NK-92 treated with Interleukin-12 subunit alpha and Interleukin-12 subunit beta, amount 100 ng/mL, for 24 hours (cell line): ENCODE measurements around the gene MAP7D2.

Experiments
- DNase-seq: peaks from one replicate; lab custom pipeline; 2025; lab: John Stamatoyannopoulos, UW

The MAP7D2 gene

DNA sequence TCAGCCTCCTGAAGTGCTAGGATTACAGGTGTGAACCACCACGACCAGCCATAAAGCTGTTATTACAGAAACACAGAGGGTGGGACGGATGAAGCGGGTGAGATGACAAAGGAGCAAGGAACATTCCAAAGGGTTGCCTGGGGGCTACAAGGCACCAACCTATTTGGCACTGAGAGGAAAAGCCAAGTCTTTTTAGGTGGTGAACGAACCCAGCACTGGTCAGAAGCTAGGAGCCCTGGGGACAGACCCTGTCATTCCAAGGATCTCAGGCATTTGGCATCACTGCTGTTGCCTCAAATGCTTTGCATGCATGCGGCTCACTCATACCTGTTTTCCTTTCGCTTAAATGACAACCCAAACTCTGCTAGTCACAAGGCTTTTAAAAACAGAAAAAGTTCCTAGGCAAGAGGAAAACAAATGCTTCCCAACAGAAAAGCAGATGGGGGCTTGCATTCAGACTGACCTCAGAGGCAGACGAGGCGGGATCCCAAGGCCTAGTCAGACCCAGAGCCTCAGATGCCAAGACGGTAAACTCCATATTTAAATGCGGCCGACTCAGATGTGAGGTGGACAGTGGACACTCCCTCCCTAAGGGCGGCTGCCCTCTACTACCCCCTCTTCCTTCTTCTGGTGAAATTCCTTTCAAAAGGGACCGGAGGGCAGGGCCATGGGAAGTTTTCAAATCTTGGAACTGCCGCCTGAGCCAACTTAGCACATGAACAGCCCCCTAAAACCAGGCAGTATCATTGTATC is 4.5 kb downstream of the MAP7D2 start:
- no peak for DNase-seq

DNA sequence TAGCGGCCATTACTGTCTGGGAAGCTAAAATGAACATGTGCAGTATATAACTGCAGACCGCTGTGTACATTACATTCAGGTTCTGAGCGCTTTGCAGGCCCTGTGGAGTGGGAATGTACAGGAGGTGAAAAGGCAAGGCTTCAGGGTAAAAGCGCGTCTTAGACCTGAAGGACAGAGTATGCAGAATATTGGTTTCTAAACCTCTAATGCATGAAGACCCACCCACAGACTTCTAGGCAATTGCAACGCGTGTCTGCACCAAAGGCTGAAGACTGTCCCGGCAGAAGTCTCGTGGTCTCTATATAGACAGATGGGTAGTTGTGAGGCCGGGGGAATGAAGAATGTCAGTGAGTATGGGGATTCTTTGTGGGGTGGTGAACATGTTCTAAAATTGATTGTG is 5.4 kb downstream of the MAP7D2 start:
- no peak for DNase-seq

DNA sequence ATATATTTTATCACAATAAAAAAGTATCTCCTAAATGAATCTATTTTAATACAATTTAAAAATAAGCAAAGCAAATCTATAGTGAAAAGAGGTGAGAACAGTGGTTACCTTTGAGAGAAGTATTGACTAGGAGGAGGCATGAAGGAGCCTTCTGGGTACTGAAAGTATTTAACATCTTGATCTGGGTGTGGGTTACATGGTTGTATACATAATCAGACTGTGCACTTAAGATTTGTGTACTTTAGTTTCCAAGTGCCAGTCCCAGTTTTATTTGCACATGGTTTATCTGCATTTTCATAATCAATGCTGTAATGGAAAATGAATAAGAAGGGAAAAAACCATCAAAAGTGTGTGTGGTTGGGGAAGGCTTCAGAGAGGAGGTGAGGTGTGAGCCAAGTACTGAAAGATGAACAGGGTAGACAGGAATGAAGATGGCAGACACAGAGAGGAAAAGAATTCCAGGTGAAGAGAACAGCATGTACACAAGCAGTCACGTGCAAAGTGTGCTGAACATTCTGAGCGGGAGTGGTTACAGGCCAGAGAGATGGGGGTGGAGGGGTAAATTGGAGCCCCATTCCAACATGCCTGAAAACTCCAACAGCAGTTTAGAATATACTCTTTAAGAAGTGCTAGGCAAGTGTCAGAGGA is 14.6 kb downstream of the MAP7D2 start:
- DNase-seq: no peak

DNA sequence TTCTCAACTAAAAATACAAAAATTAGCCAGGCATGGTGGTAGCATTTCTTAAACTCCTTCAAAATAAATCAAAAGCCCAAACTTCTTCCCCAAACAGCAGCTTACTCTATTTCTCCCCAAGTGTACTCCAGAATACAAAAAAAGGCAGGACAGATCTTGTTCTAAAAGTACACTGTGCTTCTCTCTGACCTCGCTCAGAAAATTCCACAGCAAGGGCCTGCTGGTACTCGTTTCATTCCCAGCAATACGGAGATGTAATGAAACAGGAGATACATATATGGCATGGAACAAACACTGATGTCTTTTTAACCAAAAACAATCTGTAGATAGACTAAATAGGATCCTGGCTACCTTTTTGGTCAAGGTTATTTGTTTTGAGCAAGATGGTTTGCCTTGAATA is 25.2 kb downstream of the MAP7D2 start:
- no peak for DNase-seq

DNA sequence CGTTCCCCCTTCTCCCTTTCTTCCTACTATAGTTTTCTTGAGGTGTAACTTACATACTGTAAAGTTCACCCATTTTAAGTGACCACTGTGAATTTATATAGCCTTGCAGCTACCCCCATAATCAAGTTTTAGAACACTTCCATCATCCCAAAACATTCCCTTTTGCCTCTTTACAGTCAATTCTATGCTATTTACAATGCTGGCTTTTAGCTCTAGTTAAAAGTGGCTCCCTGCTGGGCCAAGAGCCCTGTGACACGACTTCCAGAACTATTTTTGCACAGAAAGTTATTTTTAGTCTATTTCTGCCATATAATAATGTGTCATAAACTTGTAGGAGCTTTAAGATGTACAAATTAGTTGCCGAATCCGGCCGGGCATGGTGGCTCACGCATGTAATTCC is 26.9 kb downstream of the MAP7D2 start:
- no peak for DNase-seq

DNA sequence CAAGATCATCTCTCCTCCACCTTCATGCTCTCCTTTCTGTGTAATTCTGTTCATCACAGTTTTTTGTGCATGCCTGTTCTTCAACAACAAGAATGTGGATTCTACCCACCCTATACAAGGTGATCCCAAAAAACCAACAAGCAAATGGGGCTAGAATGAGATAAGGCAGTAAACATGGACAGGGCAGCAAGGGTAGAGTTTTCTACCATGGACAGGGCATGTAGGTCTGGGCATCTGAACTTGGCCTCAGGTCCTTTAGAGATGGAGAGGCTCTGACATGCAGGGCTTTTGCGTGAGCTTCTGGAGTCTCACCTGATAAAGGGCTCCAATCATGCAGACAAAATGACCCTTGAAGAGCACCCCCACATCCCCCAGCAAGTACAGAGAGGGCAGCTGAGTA is 36.4 kb downstream of the MAP7D2 start:
- no peak for DNase-seq

DNA sequence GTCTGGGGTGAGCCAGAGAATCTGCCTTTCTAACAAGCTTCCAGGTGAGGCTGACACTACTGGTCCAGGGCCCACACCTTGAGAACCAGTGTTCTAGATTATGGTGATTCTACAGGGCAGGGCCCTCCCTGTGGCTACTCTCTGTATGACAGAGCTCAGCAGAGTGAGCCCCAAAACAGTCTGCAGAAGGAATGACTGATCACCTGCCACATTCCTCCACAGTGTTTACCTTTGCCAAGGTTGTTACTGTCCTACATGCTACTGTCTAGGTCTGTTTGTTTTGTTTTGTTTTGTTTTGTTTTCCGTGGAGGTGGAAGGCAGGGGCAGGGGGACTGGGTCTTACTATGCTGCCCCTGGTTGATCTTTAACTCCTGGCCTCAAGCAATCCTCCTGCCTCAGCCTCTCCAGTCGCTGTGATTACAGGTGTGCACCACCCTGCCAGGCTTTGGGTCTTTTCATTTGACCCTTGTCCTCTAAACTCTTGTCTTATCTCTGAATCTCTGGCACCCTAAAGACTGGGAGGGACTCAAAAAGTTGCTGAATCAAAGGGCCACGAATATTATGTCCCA is 45.1 kb downstream of the MAP7D2 start:
- DNase-seq: no peak

DNA sequence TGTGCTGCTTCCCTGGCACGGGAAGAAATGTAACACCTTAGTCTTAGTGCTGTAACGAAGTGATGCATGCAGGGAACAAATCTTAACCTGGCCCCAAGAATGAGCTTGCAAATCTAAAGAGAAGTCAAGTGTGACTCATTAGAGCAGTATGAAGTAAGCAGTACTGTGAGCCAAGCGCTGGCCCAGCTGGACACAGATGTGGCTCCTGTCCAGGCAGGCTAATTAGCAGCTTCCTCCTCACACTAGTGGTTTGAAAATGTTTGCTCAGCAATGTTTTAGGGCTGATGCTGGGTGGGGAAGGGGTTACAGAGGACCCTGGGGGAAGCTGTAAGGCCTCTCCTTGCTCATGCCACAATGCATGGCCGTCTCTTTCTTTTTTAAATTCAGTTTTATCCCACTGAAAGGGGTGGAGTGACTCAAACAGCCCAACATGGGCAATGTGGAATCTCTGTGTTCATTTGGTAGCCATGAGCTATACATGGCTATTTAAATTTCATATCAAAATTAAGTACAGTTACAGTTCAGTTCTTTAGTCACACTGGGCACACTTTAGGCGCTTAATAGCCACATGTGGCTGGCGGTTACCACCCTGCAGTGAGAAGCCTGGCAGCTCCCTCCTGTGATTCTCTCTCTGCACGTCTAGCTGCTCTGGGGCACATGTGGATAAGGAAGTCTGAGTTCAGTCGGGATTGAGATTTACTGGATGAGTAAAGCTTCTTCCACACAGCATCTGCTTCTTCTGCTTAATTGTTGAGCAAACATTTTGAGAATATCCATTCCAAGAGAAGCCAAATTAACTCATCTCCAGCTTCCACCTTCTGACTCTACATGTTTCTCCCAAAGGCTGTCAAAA is 48.8 kb downstream of the MAP7D2 start:
- no peak for DNase-seq

DNA sequence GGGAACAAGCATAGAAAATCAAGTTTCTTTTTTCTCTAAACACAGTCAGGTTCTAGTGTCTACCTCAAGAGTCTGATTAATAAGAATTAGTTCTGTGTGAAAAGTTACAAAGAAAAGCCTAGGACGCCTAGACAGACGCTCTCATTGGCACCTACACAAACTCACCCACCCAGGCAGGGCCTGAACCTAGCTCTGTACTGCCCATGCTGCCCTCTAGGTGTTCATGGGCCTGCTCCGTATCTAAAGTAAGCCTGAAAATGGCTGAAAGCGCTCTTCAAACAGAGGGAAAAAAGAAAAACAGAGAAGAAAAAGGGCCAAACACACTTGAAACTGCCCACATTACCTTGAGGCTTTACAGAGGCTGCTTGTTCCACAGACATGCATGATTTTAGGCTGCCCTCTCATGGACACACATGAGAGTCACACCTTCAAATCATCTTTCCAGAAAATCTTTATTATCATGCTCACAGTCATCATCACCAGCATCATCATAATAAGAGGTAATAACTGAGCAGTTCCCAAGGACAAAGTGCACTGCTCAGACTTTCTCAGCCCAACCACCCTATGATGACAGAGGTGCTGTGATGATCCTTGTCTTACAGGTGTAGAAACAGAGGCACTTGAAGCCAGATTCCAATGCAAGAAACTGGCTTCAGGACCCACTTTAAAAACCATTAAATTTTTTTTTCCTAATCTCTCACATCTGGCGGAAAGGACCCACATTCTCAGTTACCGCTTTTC is 49.6 kb downstream of the MAP7D2 start:
- no peak for DNase-seq

DNA sequence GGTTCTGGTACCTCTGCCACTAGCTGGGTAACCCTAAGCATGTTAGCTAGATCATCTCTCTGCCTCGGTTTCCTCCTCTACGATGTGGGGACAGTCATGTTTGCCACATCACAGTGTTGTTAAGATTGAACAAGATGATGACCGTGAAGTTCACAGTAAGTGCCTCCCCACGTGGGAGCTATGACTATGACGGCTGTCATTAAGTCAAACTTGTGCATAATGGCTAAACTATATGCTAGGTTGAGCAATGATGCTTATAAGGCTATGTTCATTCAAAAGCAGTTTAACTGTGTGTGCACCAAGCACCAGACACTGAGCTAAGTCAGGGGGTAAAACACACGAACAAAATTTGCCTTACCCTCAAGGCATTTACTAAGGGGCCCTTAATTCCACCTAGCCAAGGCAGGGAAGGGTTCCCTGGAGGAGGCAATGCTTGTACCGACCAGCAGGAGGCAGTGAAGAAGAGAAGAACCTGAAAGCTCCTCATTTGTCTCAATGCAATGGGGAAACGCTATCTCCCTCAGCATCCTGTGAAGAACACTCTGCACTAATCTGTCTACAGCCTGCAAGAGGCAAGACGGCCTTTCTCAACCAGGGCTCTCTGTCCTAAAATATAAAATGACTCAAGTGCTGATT is 52.9 kb downstream of the MAP7D2 start:
- no peak for DNase-seq

DNA sequence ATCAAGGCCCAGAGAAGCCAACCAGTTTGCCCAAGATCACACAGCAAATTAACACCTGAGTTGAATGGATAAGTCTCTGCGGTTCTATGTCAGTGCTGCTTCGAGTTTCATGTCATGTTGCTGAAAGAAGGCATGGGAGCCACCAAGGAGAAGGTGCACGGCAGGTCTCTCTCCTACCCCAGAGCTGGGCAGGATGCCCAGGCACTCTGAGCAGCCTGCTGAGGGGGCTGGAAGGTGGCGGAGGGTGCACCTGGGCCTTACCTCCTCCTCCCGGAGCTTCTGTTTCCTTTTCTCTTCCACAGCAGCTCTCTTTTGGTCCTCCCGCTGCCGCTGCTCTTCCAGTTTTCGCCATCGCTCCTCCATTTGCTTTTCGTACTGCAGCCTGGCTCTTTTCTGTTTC is 53.6 kb downstream of the MAP7D2 start:
- no peak for DNase-seq

DNA sequence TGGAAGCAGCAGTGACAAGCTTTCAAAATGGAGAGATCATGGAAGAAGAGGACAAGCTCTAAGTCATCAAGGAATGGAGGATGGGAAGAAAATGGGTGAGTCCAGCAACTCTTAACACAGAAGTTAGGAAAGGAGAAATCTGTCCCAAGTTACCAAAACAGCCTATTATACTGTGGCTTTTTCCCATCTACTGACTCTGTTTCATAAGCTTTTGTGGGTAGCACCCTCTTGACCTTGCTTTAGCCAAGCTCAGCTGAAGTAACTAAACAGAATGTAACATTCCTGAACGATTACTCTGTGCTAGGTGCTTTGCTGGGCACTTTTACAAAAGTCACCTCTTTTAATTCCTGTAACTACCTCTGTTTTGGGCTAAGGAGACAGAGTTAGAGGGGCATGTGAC is 54.9 kb downstream of the MAP7D2 start:
- DNase-seq: no peak

DNA sequence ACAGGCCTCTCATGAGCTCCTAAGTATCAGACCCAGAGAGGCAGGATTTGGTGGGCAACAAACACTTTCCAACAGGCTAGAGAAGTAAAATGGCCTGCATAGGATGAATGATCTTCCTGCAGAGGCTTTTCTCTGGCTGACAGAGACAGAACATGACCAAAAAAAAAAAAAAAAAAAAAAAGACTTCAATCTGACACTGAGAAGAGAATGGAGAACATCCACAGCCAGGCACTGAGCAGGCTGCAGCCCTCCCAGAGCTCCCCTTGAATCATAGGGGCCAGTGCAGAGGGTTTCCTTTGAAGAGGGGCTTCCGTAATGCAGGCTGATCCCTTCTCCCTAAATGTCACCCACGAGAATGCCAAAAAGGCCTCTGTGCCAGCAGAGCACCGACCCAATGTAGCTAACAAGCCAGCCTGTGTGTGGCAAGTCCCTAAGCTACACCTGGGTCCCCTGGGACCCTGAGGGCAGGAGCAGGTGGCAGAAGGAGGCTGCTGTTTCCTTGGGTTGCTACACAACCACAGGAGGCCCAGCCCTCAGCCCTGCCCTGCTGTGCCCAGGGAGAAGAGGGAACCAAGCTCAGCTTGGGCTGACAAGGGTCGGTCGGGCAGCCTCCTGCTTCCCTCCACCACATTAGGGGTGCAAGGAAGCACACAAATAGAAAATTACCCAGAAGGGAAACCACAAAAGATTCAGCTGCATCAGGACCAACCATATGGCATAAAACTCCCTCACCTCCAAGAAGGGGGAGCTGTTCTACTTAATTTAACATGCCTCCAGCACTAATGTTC is 55.6 kb downstream of the MAP7D2 start:
- no peak for DNase-seq

DNA sequence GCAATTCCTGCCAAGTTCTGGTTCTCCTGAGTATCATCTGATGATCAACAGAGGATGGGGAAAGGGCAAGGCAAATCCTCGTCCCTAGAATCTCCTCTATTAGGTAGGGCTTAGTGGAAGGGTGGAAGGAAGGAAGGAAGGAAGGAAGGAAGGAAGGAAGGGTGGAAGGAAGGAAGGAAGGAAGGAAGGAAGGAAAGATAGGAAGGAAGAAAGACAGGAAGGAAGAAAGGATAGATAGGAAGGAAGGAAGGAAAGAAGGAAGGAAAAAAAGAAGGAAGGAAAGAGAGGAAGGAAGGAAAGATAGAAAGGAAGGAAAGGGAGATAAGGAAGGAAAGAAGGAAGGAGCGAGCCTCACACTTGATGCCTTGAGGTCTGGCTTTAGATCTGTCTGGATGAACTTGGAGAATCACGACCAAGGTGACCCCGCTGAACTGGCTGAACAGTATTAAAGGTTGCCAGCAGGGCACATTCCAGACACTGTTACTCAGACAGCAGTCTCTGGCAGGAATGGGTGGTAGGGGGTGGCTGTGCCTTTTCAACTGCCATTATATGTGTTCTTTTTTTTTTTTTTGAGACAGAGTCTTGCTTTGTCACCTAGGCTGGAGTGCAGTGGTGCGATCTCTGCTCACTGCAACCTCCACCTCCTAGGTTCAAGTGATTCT is 57.1 kb downstream of the MAP7D2 start:
- DNase-seq: no peak

DNA sequence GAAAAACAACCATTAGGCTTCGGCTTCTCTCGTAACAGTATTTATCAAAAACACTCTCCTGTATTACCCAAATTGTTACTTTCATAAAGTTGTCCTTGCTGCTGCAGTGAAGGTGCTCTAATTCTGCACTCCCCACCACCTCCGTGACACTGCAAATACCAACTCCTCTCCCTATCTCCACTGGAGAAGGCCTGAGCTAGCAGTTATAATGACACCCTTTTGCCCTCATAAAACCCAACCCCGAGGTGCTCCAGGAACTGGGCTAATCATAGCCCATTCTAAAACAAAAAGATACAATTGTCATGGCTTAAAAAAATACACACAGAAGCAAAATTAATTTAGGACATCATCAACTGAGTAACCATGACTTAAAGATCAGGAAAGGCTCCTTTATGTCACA is 59.2 kb downstream of the MAP7D2 start:
- DNase-seq: no peak

DNA sequence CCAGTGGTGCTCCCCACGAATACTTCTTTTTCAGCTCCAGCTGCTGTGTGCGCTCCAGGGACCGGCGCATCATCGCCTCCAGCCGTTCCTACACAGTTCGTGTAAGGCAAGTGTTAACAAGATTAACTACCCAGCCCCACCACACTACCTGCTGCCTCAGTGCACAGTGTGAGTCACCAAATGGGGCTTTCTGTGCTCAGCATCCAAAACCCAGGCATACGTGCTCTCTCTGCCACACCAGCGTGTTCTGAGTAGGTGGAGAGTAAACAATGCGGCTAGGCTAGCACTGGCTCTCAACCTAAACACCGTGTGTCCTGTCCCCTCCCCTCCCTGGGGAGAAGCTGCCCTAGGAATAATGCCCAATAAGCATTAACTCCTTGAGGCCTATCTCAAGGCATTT is 60.0 kb downstream of the MAP7D2 start:
- no peak for DNase-seq

DNA sequence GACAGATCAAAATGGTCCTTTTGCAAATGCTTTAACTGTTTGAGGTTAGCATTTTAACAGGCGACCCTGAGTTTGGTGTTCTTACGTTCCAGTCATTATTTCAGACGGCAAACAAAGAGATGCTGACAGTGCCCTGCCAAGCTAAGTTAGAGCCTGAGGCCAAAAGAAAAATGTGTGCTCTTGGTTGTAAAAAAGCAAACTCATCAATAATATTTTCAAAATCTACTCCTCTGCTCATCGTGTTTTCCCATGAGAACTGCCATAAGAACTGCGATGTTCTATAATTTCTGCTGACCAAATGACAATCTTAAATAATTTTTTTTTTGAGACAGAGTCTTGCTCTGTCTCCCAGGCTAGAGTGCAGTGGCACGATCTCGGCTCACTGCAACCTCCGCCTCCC is 63.2 kb downstream of the MAP7D2 start:
- DNase-seq: no peak

DNA sequence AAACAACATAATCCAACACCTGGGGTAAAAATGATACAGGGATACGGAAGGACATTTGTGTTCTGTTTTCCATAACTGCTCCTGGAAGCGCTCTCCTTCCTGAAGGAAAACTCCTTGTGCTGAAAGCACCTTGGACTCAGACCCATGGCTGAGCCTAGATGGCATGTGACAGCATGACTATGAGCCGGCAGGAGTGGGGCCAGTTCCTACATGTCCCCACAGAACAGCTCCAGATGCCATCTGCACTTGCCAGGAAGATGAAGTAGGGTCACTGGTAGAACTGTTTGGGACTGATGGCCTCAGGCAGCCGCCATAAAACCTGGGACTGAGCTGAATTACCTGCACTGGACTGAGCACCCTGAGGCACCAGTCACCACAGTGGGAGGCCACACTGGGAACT is 69.8 kb downstream of the MAP7D2 start:
- DNase-seq: no peak

DNA sequence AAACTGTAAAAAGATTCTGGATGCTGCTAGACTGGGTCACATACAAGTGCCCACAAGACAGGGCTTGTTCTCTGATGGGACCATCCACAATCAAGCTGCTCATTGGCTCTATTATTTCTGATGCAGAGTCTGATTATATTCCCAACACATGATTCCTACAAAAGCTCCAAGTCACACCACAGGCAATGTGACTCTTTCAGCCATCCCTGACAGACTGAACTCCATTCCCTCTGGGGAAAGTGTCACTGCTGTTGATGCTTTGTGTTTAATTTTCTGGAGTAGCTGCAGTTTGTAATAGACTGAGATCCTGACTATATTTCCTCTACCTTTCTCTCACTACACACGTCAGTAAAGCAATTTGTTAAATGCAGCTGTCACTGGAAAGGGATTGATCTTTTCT is 70.5 kb downstream of the MAP7D2 start:
- no peak for DNase-seq

DNA sequence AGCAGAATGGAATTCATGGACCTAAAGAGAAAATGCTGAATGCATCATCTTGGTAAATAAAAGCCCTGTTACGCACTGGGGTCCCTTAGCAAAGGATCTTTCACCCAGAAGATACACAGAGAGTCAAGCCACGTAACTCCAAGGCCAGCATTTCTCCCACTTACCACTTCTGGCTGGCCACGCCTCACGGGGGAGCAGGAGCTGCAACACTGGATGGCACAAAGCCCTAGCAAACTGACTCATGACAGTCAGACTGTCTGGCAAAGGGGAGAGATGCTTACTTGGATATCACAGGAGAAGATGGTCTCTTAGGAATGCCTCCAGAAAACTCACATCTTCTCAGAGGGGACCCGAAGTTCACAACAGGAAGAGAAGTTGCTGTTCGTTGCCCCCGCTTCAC is 74.5 kb downstream of the MAP7D2 start:
- DNase-seq: no peak
